Right atrium auricular region (tissue), 2 donors: ENCODE measurements around the gene MAML1. TPM values are rescaled to one million over a fixed set of nuclear protein-coding genes. Genes with fewer than 3 reads are reported as not detected.

ENCODE experiments used
- DNase-seq: peaks from one replicate; pipeline ENCODE4 v3.0.0-alpha.2; 2019; ENCODE audit warnings: low spot score
- H3K27ac ChIP-seq, 2 donors: fragments of 200-600 bp; sonication (generic); 1 replicate in 1 of 2; 2 replicates in 1 of 2; pipeline ENCODE4 v1.5.1; 2016 to 2019
- H3K27me3 ChIP-seq, 2 donors: fragments of 200-600 bp; sonication (generic); one replicate each; pipeline versions ENCODE4 v1.5.1 to v1.6.0; 2017 to 2019
- H3K36me3 ChIP-seq: fragments of 200-600 bp; sonication (generic); one replicate; pipeline ENCODE4 v1.5.1; 2016
- H3K4me1 ChIP-seq, 2 donors: fragments of 200-600 bp; sonication (generic); one replicate each; pipeline versions ENCODE4 v1.5.1 to v1.6.0; 2017 to 2019
- H3K4me3 ChIP-seq, 2 donors: fragments of 200-600 bp; sonication (generic); 1 replicate in 1 of 2; 2 replicates in 1 of 2; pipeline ENCODE4 v1.5.1; 2017 to 2019; ENCODE audit warnings: mild to moderate bottlenecking in 1 of 2, moderate library complexity in 1 of 2
- H3K9me3 ChIP-seq, 2 donors: fragments of 200-600 bp; sonication (generic); one replicate each; pipeline ENCODE4 v1.5.1; 2019
- CTCF ChIP-seq, 2 donors: fragments of 200-600 bp; sonication (generic); IDR thresholded peaks; one replicate each; pipeline ENCODE4 v1.5.1; 2019; ENCODE audit warnings: antibody characterized with exemption in 2 of 2
- total RNA-seq, 2 donors: library from RNA; depleted of rRNA; stranded (reverse); fragments of >200 nt; gene quantifications; one replicate each; pipeline ENCODE4 v1.1.0, GENCODE V29; 2016

Gene MAML1
- total RNA-seq, 2 donors from 2014 or later = 10.8 to 16.6 TPM

DNA sequence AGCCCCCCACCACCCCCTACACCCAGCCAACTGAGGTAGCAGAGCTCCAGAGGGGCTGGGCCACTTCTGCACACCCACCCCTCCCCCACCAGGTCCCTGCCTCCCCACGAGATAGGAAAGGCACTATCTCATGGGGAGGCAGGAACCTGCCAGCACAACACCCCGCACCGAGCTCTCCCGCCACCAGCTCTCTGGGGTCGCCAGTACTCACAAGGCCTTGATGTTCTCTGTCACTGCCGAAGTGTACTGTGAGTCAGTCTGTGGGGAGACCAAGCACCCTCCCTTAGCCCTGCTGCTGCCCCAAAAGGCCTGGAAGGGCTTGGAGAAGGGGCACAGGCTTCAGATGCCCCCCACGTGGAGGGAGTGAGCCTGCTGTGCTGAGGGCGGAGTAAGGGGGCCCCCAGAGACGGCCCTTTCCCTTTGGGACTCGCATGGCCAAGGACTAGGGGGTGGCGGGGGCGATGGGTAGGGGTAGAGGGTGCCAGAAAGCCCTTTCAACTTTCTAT is 68.1 kb downstream of the MAML1 start:
- Histone ChIP-seq H3K36me3 (peaks cover 42% of the 10 kb centered on the region), H3K9me3 (no peaks in the 10 kb centered on the region), H3K27me3 (no peaks in the 10 kb centered on the region), H3K4me1 (peaks cover 0 to 48% of the 10 kb centered on the region in 2 donors), H3K4me3 (no peak overlapping the region), H3K27ac (no peak overlapping the region)
- DNase-seq = no peak
- no peak for TF ChIP-seq CTCF (IDR thresholded peaks at IDR 0.05)

GRCh38 chr5:179801304-179802206 is 68.9 kb downstream of the MAML1 start:
- H3K4me1 ChIP-seq = peaks cover 0 to 44% of the 10 kb centered on the region in 2 donors
- no peak for DNase-seq
- no peaks in the 10 kb centered on the region for H3K27me3 ChIP-seq
- no peak overlapping the region for H3K27ac ChIP-seq
- no peaks in the 10 kb centered on the region for H3K9me3 ChIP-seq
- peaks cover 42% of the 10 kb centered on the region for H3K36me3 ChIP-seq
- TF ChIP-seq CTCF (IDR thresholded peaks at IDR 0.05) = peak; percentile 41 to 79
- H3K4me3 ChIP-seq = no peak overlapping the region

DNA sequence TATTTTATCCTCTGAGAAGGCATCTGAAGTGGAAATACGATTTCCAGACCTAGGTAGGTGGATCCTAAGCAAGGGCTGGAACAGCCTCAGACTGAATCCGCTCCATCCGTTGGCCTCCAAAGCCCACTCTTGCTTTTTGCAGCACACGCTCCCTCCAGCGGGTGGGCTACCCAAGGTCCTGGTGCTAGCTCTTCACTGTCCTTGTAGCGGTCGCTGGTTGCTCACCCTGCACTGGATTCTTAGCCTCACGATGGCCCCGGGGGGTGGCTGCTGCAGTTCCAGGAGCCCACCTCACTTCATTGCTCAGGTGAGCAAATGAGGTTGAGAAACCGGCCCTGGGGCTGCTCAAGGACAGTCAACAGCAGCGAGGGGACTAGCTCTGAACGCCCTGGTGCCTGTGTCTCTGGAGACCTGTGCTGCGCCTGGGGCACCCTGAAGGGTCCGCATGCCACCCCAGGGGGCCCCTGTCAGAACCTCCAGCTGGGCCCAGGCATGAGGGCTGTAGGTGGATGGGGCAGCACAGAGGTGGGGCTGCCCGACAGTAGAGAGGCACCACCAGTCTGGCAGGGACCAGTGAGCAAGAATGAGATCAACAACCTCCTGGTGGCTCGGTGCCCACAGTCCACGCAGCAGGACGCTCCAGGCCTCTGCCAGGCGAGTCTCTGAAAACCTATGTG is 69.7 kb downstream of the MAML1 start:
- Histone ChIP-seq H3K4me1 (peaks cover 0 to 40% of the 10 kb centered on the region in 2 donors), H3K27ac (no peak overlapping the region), H3K36me3 (peaks cover 39% of the 10 kb centered on the region)

GRCh38 chr5:179802950-179803562 is 70.4 kb downstream of the MAML1 start:
- Histone ChIP-seq H3K27ac (no peak overlapping the region), H3K9me3 (no peaks in the 10 kb centered on the region), H3K36me3 (peaks cover 32% of the 10 kb centered on the region), H3K27me3 (no peaks in the 10 kb centered on the region), H3K4me1 (peaks cover 0 to 47% of the 10 kb centered on the region in 2 donors), H3K4me3 (no peak overlapping the region)
- DNase-seq = no peak
- TF ChIP-seq CTCF (IDR thresholded peaks at IDR 0.05) = no peak

More for the DNA sequence above, 69.7 kb downstream of the MAML1 start:
- Histone ChIP-seq H3K9me3 (no peaks in the 10 kb centered on the region), H3K27me3 (no peaks in the 10 kb centered on the region), H3K4me3 (no peak overlapping the region)
- TF ChIP-seq CTCF (IDR thresholded peaks at IDR 0.05) = no peak
- no peak for DNase-seq

- Histone ChIP-seq H3K4me1 (peaks cover 0 to 48% of the 10 kb centered on the region in 2 donors), H3K27ac (no peak overlapping the region), H3K4me3 (no peak overlapping the region)
These were observed 71.3 kb downstream of the MAML1 start for GRCh38 chr5:179803651-179804554.

More at GRCh38 chr5:179803651-179804554, 71.3 kb downstream of the MAML1 start:
- Histone ChIP-seq H3K9me3 (no peaks in the 10 kb centered on the region), H3K36me3 (peaks cover 23% of the 10 kb centered on the region), H3K27me3 (no peaks in the 10 kb centered on the region)
- no peak for DNase-seq
- TF ChIP-seq CTCF (IDR thresholded peaks at IDR 0.05) = no peak
